ENCODE data around the gene AZIN2. TPM values are rescaled to one million over a fixed set of nuclear protein-coding genes. Genes with fewer than 3 reads are reported as not detected.

AZIN2 gene
- total and polyA plus RNA-seq, 2 of the 8 experiments (the other 6 are each of a cell fraction or from before 2014, with no cell fraction given), result 0.22 to 0.91 TPM

DNA sequence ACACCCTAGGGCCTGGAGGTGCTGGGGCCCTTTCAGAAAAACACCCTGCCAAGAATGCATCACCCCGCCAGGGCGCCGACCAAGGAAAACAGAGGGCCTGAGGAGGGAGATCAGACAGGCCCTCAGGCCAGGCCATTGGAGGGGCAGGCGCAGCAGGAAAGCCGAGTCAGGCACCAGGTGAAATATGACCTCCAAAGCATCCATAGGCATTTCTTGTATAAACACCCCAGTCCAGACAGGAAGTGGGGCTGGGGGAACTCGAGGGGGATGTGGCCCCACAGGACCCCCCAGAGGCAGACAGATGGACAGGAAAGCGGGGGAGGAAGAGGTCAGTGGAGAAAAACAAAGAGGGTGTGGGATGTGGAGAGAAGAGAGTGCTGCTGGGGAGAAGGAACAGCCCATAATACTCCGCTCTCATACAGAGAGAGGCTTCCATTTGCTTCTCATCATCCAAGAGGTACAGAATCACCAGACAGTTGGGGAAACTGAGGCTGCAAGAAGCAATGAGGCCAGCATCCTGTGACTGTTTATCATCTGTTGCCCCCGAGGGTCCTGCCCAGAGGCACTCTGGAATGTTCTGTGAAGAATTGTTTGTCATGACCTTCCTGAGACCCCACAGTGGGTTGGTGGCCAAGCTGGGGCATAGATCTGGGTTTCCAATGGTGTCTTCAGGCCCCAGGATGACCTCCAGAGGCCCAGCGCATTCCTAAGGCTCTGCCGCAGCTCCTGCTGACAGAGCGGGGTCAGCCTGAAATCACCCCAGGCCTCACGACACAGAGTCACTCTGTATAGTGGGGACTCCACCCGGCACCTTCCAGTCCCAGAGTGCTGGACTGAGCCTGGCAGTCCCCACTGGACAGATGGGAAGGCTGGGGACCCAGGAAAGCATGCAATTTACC, 82.9 kb downstream of the AZIN2 start:
- no peak overlapping the region for H3K27ac ChIP-seq (ENCODE audit: low read depth, low read length)
- H3K79me2 ChIP-seq (ENCODE audit: control insufficient read depth in 1 of 2, insufficient read depth in 2 of 2, low read length in 2 of 2), result no peaks in the 10 kb centered on the region

More for the DNA sequence above, 82.9 kb downstream of the AZIN2 start:
- H3K23me2 ChIP-seq (ENCODE audit: low read depth, low read length), result no peaks in the 10 kb centered on the region; the same call in 1 of the 2 replicates
- no peaks in the 10 kb centered on the region; the same call in 1 of the 2 replicates for H3K79me1 ChIP-seq (ENCODE audit: low read depth, low read length)
- no peak overlapping the region for H4K5ac ChIP-seq (ENCODE audit: insufficient read length, low read depth, low read length)
- H2AFZ ChIP-seq (ENCODE audit: low read length), result no peak overlapping the region
- peaks cover 0 to 28% (median 19%) of the 10 kb centered on the region in 4 experiments; a peak in 6 of 7 replicates for H3K4me1 ChIP-seq (replicated peaks in 1 of 4; ENCODE audit: control insufficient read depth in 3 of 4, insufficient read depth in 4 of 4, low read length in 3 of 4)
- no peak overlapping the region for H4K91ac ChIP-seq (replicated peaks; ENCODE audit: insufficient read length, low read length)
- WGBS, 2 experiments (ENCODE audit: extremely low coverage in 1 of 2, insufficient coverage in 1 of 2, insufficient read length in 1 of 2, insufficient replicate concordance in 2 of 2, low coverage in 1 of 2, low lambda C conversion rate in 2 of 2, missing lambda C conversion rate in 1 of 2), result 75% methylated on average over 14 of the region's 14 CpGs; no CpG with 5 or more reads in 1 of the 2 experiments
- H2BK20ac ChIP-seq (ENCODE audit: low read length), result no peak overlapping the region; the same call in 1 of the 2 replicates
- FAIRE-seq (no peak), DNase-seq (ENCODE audit: low read depth in 1 of 2, low spot score in 2 of 2) (peak in 1 of 2 experiments; percentile 58)
- H2BK5ac ChIP-seq (ENCODE audit: low read depth, low read length), result peak overlapping the region; percentile 71; the same call in 1 of the 2 replicates
- H3K36me3 ChIP-seq (ENCODE audit: control insufficient read depth in 2 of 4, insufficient read depth in 4 of 4, low read length in 3 of 4), result peaks cover 0 to 4% (median 0%) of the 10 kb centered on the region in 4 experiments; a peak in 1 of 8 replicates
- H3K9ac ChIP-seq (replicated peaks in 1 of 4; ENCODE audit: extremely low read depth in 1 of 4, low read depth in 3 of 4, low read length in 3 of 4), result no peak overlapping the region; a peak in 1 of 7 replicates
- no peak overlapping the region for H4K8ac ChIP-seq (ENCODE audit: extremely low read depth, insufficient read depth, low read length)
- no peaks in the 10 kb centered on the region for H3K9me3 ChIP-seq (ENCODE audit: insufficient read depth in 2 of 2, low read depth in 1 of 2, low read length in 1 of 2)
- H3K4me2 ChIP-seq (ENCODE audit: insufficient read depth in 1 of 2, low read depth in 2 of 2, low read length in 2 of 2), result no peak overlapping the region
- no peak for TF ChIP-seq RBBP5 (IDR thresholded peaks at IDR 0.05; ENCODE audit: borderline replicate concordance, low read depth, low read length)
- TF ChIP-seq SIN3A (conservative IDR thresholded peaks at IDR 0.05 in 1 of 2, IDR thresholded peaks at IDR 0.05 in 1 of 2; ENCODE audit: low read depth in 1 of 2, low read length in 2 of 2), result no peak
- no peak for TF ChIP-seq EP300 (IDR thresholded peaks at IDR 0.05; ENCODE audit: borderline replicate concordance in 1 of 2, low read depth in 2 of 2, low read length in 2 of 2)
- TF ChIP-seq CTCF (IDR thresholded peaks at IDR 0.05; ENCODE audit: control extremely low read depth in 1 of 3, insufficient read depth in 1 of 3, low read depth in 1 of 3, low read length in 3 of 3), result no peak
- TF ChIP-seq NANOG (IDR thresholded peaks at IDR 0.05; ENCODE audit: insufficient read depth, low read depth, low read length, poor library complexity, severe bottlenecking), result no peak
- ChIA-PET POLR2A (ENCODE audit: partially characterized antibody) (interaction anchor here (1.9 to 2.4 kb wide), 4 partner anchors 10 to 21 kb away, joined by 6 to 10 read pairs (median 8); partner anchors contain the start of gene TRIM62), CTCF (ENCODE audit: partially characterized antibody) (interaction anchor here (0.9 to 3.9 kb wide), 4 partner anchors 11 to 26 kb away, joined by 3 to 11 read pairs (median 4); no protein-coding TSS in a partner anchor)
- no peak overlapping the region for H3K4ac ChIP-seq (replicated peaks; ENCODE audit: insufficient read length, low read depth, low read length)
- peak overlapping the region; percentile 21; the same call in 1 of the 2 replicates for H2BK15ac ChIP-seq (ENCODE audit: low read length)
- H3K23ac ChIP-seq (ENCODE audit: insufficient read length), result no peak overlapping the region
- 0 out of 2 replicates have a peak overlapping the region, but pooled peaks have one; percentile 12 for H2BK12ac ChIP-seq (ENCODE audit: low read depth, low read length)
- no peak overlapping the region for H3K4me3 ChIP-seq (ENCODE audit: extremely low read depth in 1 of 4, insufficient read depth in 2 of 4, low read depth in 3 of 4, low read length in 4 of 4)
- H3K14ac ChIP-seq (ENCODE audit: insufficient read length), result no peak overlapping the region
- peaks cover 0 to 2% of the 10 kb centered on the region in 2 experiments for H4K20me1 ChIP-seq (replicated peaks in 1 of 2; ENCODE audit: control insufficient read depth in 1 of 2, insufficient read depth in 2 of 2, low read length in 2 of 2)
- H2AK5ac ChIP-seq (ENCODE audit: low read depth, low read length), result no peak overlapping the region; the same call in 1 of the 2 replicates
- H3K27me3 ChIP-seq (replicated peaks in 1 of 4; ENCODE audit: control insufficient read depth in 3 of 4, extremely low read depth in 1 of 4, insufficient read depth in 3 of 4, low read length in 3 of 4), result no peaks in the 10 kb centered on the region
- no peak overlapping the region for H3K56ac ChIP-seq (replicated peaks; ENCODE audit: insufficient read length, low read depth, low read length)
- no peak overlapping the region for H2BK120ac ChIP-seq (replicated peaks; ENCODE audit: low read depth, low read length)
- H3K18ac ChIP-seq (ENCODE audit: extremely low read depth, low read length), result no peak overlapping the region

Measured in H1 (cell line).